HepG2 (cell line): ENCODE data around the gene TMEM38A. TPM values are rescaled to one million over a fixed set of nuclear protein-coding genes. Genes with fewer than 3 reads are reported as not detected.

Experiments
- ATAC-seq: fragments of 200-7000 bp; cut with Tn5 transposase; 3 replicates; pipeline ENCODE4 v1.9.1; 2020; ENCODE audit warnings: mild to moderate bottlenecking, moderate library complexity
- BruUV-seq: library from RNA; stranded (reverse); fragments of 400-500 nt; replicated peaks from 2 replicates; lab custom pipeline; 2021; lab: Mats Ljungman, UMichigan
- CTCF ChIA-PET: fragments of 300-600 bp; formaldehyde crosslinking; extraction: SDS; loops from one replicate; lab custom pipeline; 2021; ENCODE audit warnings: low total read pairs, inconsistent platforms, low intra/inter-chr PET ratio; lab: Yijun Ruan, JAX
- POLR2A ChIA-PET: fragments of 350-600 bp; sonication (Branson Sonifier 250); formaldehyde crosslinking; loops from one replicate; lab custom pipeline; 2020; ENCODE audit warnings: antibody characterized with exemption, inconsistent platforms; lab: Yijun Ruan, JAX
- DNase-seq: peaks from one replicate; pipeline ENCODE4 v3.0.0-alpha.2; 2015; ENCODE audit warnings: low spot score
- FAIRE-seq: peaks from 3 replicates; lab custom pipeline; 2011; peaks lifted over from hg19 to GRCh38; lab: Jason Lieb, UNC
- H2AFZ ChIP-seq: one replicate; pipeline ENCODE4 v1.6.1; 2011; ENCODE audit warnings: low read length, inconsistent platforms
- H3K27ac ChIP-seq: fragments of 300-600 bp; 3 replicates; pipeline ENCODE4 v1.8.0; 2011; ENCODE audit warnings: mixed run types, mild to moderate bottlenecking, mixed read lengths, low read length, inconsistent platforms; ENCODE audit not compliant: insufficient read depth; ENCODE audit errors: extremely low read length
- H3K27me3 ChIP-seq, 2 experiments: fragments of 200-600 bp in 1 of 2; 2 replicates in 1 of 2; 3 replicates in 1 of 2; pipeline versions ENCODE4 v1.6.0 to v1.8.0; 2011; ENCODE audit warnings: low read length in 2 of 2, mild to moderate bottlenecking in 2 of 2, moderate library complexity in 2 of 2, inconsistent platforms in 1 of 2; ENCODE audit not compliant: insufficient read depth in 2 of 2, control insufficient read depth in 1 of 2
- H3K36me3 ChIP-seq, 2 experiments: fragments of 200-600 bp in 1 of 2; replicated peaks in 1 of 2; 2 replicates in 1 of 2; 3 replicates in 1 of 2; pipeline versions ENCODE4 v1.5.1 to v1.8.0; 2011; ENCODE audit warnings: low read length in 2 of 2, inconsistent platforms in 1 of 2; ENCODE audit not compliant: insufficient read depth in 2 of 2, control insufficient read depth in 1 of 2
- H3K4me1 ChIP-seq: 2 replicates; pipeline ENCODE4 v1.5.1; 2012; ENCODE audit warnings: low read length, inconsistent platforms; ENCODE audit not compliant: insufficient read depth
- H3K4me2 ChIP-seq: 2 replicates; pipeline ENCODE4 v1.6.0; 2011; ENCODE audit warnings: low read depth, low read length, inconsistent platforms
- H3K4me3 ChIP-seq, 3 experiments: fragments of 200-600 bp in 1 of 3; sonication (generic), shearing (Covaris generic) in 1 of 3; replicated peaks in 1 of 3; 2 replicates each; pipeline ENCODE4 v1.5.1; 2011 to 2016; ENCODE audit warnings: low read length in 3 of 3, inconsistent platforms in 2 of 3, low read depth in 2 of 3, mild to moderate bottlenecking in 2 of 3, control low read depth in 1 of 3, mixed read lengths in 1 of 3; ENCODE audit not compliant: insufficient read depth in 1 of 3
- H3K79me2 ChIP-seq: one replicate; pipeline ENCODE4 v1.6.1; 2011; ENCODE audit warnings: low read length, inconsistent platforms; ENCODE audit not compliant: insufficient read depth
- H3K9ac ChIP-seq: 2 replicates; pipeline ENCODE4 v1.6.0; 2011; ENCODE audit warnings: mild to moderate bottlenecking, low read depth, low read length, inconsistent platforms; ENCODE audit not compliant: insufficient read depth
- H3K9me3 ChIP-seq: 2 replicates; pipeline ENCODE4 v1.5.1; 2012; ENCODE audit warnings: mild to moderate bottlenecking, low read length
- H4K20me1 ChIP-seq: 2 replicates; pipeline ENCODE4 v1.6.0; 2011; ENCODE audit warnings: inconsistent platforms, mild to moderate bottlenecking, low read length, moderate library complexity; ENCODE audit not compliant: insufficient read depth
- CHD4 ChIP-seq: fragments of 200-600 bp; sonication (generic); IDR thresholded peaks from 2 replicates; pipeline ENCODE4 v1.7.0; 2017; ENCODE audit warnings: mild to moderate bottlenecking, low read length, borderline replicate concordance
- PAF1 ChIP-seq: IDR thresholded peaks from 2 replicates; pipeline ENCODE4 v1.6.1; 2016; ENCODE audit warnings: missing genetic modification reagents, missing compliant biosample characterization
- PAX8 ChIP-seq: sonication (generic); formaldehyde crosslinking; IDR thresholded peaks from 2 replicates; pipeline ENCODE4 v1.8.0; 2022; ENCODE audit warnings: mild to moderate bottlenecking, missing genetic modification reagents, borderline replicate concordance
- PLSCR1 ChIP-seq: sonication (generic); formaldehyde crosslinking; IDR thresholded peaks from 2 replicates; pipeline ENCODE4 v1.5.0; 2020; ENCODE audit warnings: missing genetic modification reagents, mild to moderate bottlenecking, borderline replicate concordance
- SUZ12 ChIP-seq: fragments of 150-350 bp; IDR thresholded peaks from 2 replicates; pipeline ENCODE4 v1.6.1; 2014; ENCODE audit warnings: low read depth, low read length
- TAF1 ChIP-seq: sonication (generic); formaldehyde crosslinking; IDR thresholded peaks from 2 replicates; pipeline ENCODE4 v1.4.0; 2020; ENCODE audit warnings: missing genetic modification reagents
- ZBTB33 ChIP-seq: sonication (generic); formaldehyde crosslinking; IDR thresholded peaks from 2 replicates; pipeline ENCODE4 v1.4.0; 2020; ENCODE audit warnings: missing genetic modification reagents
- ZIK1 ChIP-seq: sonication (generic); formaldehyde crosslinking; IDR thresholded peaks from 2 replicates; pipeline ENCODE4 v1.5.0; 2020; ENCODE audit warnings: mild to moderate bottlenecking, low read depth, missing genetic modification reagents, borderline replicate concordance
- ZNF326 ChIP-seq: sonication (generic); formaldehyde crosslinking; IDR thresholded peaks from 2 replicates; pipeline ENCODE4 v1.4.0; 2020; ENCODE audit warnings: missing genetic modification reagents, borderline replicate concordance
- ZNF431 ChIP-seq: sonication (generic); formaldehyde crosslinking; IDR thresholded peaks from 2 replicates; pipeline ENCODE4 v1.9.0; 2022; ENCODE audit warnings: missing genetic modification reagents, low read depth, mild to moderate bottlenecking, borderline replicate concordance
- ZNF878 ChIP-seq: sonication (generic); formaldehyde crosslinking; IDR thresholded peaks from 2 replicates; pipeline ENCODE4 v1.8.1; 2023; ENCODE audit warnings: mild to moderate bottlenecking, missing genetic modification reagents, moderate library complexity
- WGBS: methylation state at CpG from one replicate; pipeline ENCODE4 v1.1.6; 2017; ENCODE audit warnings: low lambda C conversion rate; 5-methylcytosine and 5-hydroxymethylcytosine counted together
- in situ Hi-C: cut with HindIII; loops from 2 replicates; pipeline ENCODE4 v1.10.0; 2017; ENCODE audit warnings: low pct_unique_long_range_greater_than_20kb; ENCODE audit not compliant: extremely low pct_ligation_motif_present
- intact Hi-C: fragments of 100-400 bp; cut with micrococcal nuclease; formaldehyde crosslinking; loops from one replicate; pipeline ENCODE4 v1.10.0; 2022; ENCODE audit not compliant: unreplicated experiment
- polyA plus RNA-seq, 8 experiments: library from polyadenylated mRNA; depleted of rRNA in 3 of 8; stranded (reverse) in 7 of 8; unstranded in 1 of 8; fragments of >200 nt; fragmentation: Illumina TruSeq in 4 of 8; extraction: Trizol in 4 of 8; gene quantifications; 2 replicates each; pipeline versions ENCODE4 v1.2.1 to v1.2.3, GENCODE V29; 2011 to 2016; ENCODE audit warnings: low read depth in 4 of 8, missing spikeins in 1 of 8, mixed read lengths in 1 of 8; ENCODE audit not compliant: insufficient read depth in 1 of 8
- total RNA-seq, 5 experiments: library from RNA; depleted of rRNA; stranded (reverse); fragments of >200 nt; fragmentation: Illumina TruSeq; extraction: Trizol; gene quantifications; 2 replicates each; pipeline ENCODE4 v1.2.3, GENCODE V29; 2016; ENCODE audit warnings: low read depth in 1 of 5

The TMEM38A gene
- total and polyA plus RNA-seq, 2 of the 13 experiments (the other 11 are each of a cell fraction or from before 2014, with no cell fraction given), result 4.8 to 6.8 TPM

GRCh38 chr19:16684216-16684615 is 23.3 kb downstream of the TMEM38A start:
- no TSS peak for BruUV-seq

GRCh38 chr19:16688084-16688483 is 27.1 kb downstream of the TMEM38A start:
- Histone ChIP-seq H3K27me3 (no peaks in the 10 kb centered on the region), H3K9ac (no peak overlapping the region), H2AFZ (no peak overlapping the region), H3K36me3 (no peaks in the 10 kb centered on the region), H3K4me3 (no peak overlapping the region), H3K79me2 (no peaks in the 10 kb centered on the region), H3K4me2 (no peak overlapping the region), H3K4me1 (peaks cover 14% of the 10 kb centered on the region), H4K20me1 (no peaks in the 10 kb centered on the region), H3K27ac (no peak overlapping the region), H3K9me3 (no peaks in the 10 kb centered on the region)
- FAIRE-seq, result no peak
- no peak for DNase-seq
- intact Hi-C loops, result no loop called here
- TF ChIP-seq CHD4 (no peak), PLSCR1 (CRISPR knock-in tag) (no peak), ZNF878 (CRISPR knock-in tag) (no peak), ZNF431 (no peak), PAX8 (CRISPR knock-in tag) (no peak)
- ATAC-seq, result no peak
- ChIA-PET CTCF (no interaction called here), POLR2A (no interaction called here)
- WGBS, result 81% methylated on average over 12 of the region's 12 CpGs
- no TSS peak for BruUV-seq
- in situ Hi-C loops, result no loop called here

More at GRCh38 chr19:16684216-16684615, 23.3 kb downstream of the TMEM38A start:
- CTCF ChIA-PET, result no interaction called here
- Histone ChIP-seq H3K9me3 (no peaks in the 10 kb centered on the region), H3K4me1 (peaks cover 14% of the 10 kb centered on the region), H3K36me3 (peaks cover 2 to 7% of the 10 kb centered on the region in 2 experiments; a peak in 3 of 5 replicates), H3K4me2 (no peak overlapping the region), H2AFZ (no peak overlapping the region), H4K20me1 (no peaks in the 10 kb centered on the region), H3K79me2 (no peaks in the 10 kb centered on the region), H3K27ac (no peak overlapping the region), H3K9ac (no peak overlapping the region), H3K27me3 (no peaks in the 10 kb centered on the region), H3K4me3 (no peak overlapping the region)
- no peak for DNase-seq
- in situ Hi-C loops, result no loop called here
- ATAC-seq, result no peak
- WGBS, result 93% methylated on average over 3 of the region's 3 CpGs
- no peak for FAIRE-seq
- POLR2A ChIA-PET, result no interaction called here
- intact Hi-C loops, result no loop called here
- TF ChIP-seq ZNF326, result no peak
- no peak for TF ChIP-seq PAF1 (CRISPR knock-in tag)
- no peak for TF ChIP-seq ZBTB33 (CRISPR knock-in tag)
- no peak for TF ChIP-seq TAF1
- no peak for TF ChIP-seq ZIK1 (CRISPR knock-in tag)
- TF ChIP-seq SUZ12, result no peak
